ENCODE measurements around the gene AIG1.
"Not testable (repeated sequence)": the region's sequence is repeated elsewhere in the genome, so short reads cannot be mapped to it uniquely, and the experiment has no call there.

Gene AIG1

GRCh38 chr6:143336446-143337152 is 275.9 kb downstream of the AIG1 start:
- DNase-seq = no peak

- peak; percentile 52 for DNase-seq
Observed at GRCh38 chr6:143337201-143337949, 276.7 kb downstream of the AIG1 start.

GRCh38 chr6:143339223-143339622 is 278.5 kb downstream of the AIG1 start:
- no peak for DNase-seq

- not testable (repeated sequence) for DNase-seq
Observed at GRCh38 chr6:143345477-143345876, 284.8 kb downstream of the AIG1 start.

GRCh38 chr6:143346004-143346403 is 285.3 kb downstream of the AIG1 start:
- DNase-seq = no peak

- no peak for DNase-seq
Observed at GRCh38 chr6:143348531-143348930, 287.8 kb downstream of the AIG1 start.

GRCh38 chr6:143349530-143349929 is 288.8 kb downstream of the AIG1 start:
- DNase-seq = no peak

- DNase-seq = no peak
Observed at GRCh38 chr6:143356101-143356880, 295.6 kb downstream of the AIG1 start.

- DNase-seq = no peak
Observed at GRCh38 chr6:143357152-143357551, 296.5 kb downstream of the AIG1 start.

GRCh38 chr6:143357561-143358255 is 297.0 kb downstream of the AIG1 start:
- no peak for DNase-seq

- no peak for DNase-seq
Observed at GRCh38 chr6:143361536-143362191, 301.0 kb downstream of the AIG1 start.

GRCh38 chr6:143362192-143362558 is 301.5 kb downstream of the AIG1 start:
- no peak for DNase-seq

GRCh38 chr6:143363299-143363698 is 302.6 kb downstream of the AIG1 start:
- DNase-seq = no peak

GRCh38 chr6:143368426-143368825 is 307.7 kb downstream of the AIG1 start:
- no peak for DNase-seq

- no peak for DNase-seq
Observed at GRCh38 chr6:143369971-143370370, 309.3 kb downstream of the AIG1 start.

GRCh38 chr6:143370812-143371370 is 310.2 kb downstream of the AIG1 start:
- no peak for DNase-seq

GRCh38 chr6:143372199-143372882 is 311.7 kb downstream of the AIG1 start:
- DNase-seq = no peak

GRCh38 chr6:143374014-143374413 is 313.3 kb downstream of the AIG1 start:
- DNase-seq = no peak

- no peak for DNase-seq
Observed at GRCh38 chr6:143375022-143375585, 314.4 kb downstream of the AIG1 start.

GRCh38 chr6:143376375-143376774 is 315.7 kb downstream of the AIG1 start:
- DNase-seq = no peak

- no peak for DNase-seq
Observed at GRCh38 chr6:143376861-143377260, 316.2 kb downstream of the AIG1 start.
